DND-41 (cell line): ENCODE data around the gene OR2G6.
"Not testable (repeated sequence)": the region's sequence is repeated elsewhere in the genome, so short reads cannot be mapped to it uniquely, and the experiment has no call there.

Experiments
- CTCF ChIP-seq: IDR thresholded peaks from 2 replicates; pipeline ENCODE4 v1.5.1; 2012; ENCODE audit warnings: borderline replicate concordance, low read length, moderate library complexity, mild to moderate bottlenecking; ENCODE audit not compliant: poor library complexity, severe bottlenecking; ENCODE audit errors: extremely low read depth
- EZH2 ChIP-seq: IDR thresholded peaks from 3 replicates; pipeline ENCODE4 v1.6.1; 2012; ENCODE audit warnings: borderline replicate concordance, low read depth, mild to moderate bottlenecking, moderate library complexity, low read length, inconsistent platforms; ENCODE audit not compliant: severe bottlenecking

DNA sequence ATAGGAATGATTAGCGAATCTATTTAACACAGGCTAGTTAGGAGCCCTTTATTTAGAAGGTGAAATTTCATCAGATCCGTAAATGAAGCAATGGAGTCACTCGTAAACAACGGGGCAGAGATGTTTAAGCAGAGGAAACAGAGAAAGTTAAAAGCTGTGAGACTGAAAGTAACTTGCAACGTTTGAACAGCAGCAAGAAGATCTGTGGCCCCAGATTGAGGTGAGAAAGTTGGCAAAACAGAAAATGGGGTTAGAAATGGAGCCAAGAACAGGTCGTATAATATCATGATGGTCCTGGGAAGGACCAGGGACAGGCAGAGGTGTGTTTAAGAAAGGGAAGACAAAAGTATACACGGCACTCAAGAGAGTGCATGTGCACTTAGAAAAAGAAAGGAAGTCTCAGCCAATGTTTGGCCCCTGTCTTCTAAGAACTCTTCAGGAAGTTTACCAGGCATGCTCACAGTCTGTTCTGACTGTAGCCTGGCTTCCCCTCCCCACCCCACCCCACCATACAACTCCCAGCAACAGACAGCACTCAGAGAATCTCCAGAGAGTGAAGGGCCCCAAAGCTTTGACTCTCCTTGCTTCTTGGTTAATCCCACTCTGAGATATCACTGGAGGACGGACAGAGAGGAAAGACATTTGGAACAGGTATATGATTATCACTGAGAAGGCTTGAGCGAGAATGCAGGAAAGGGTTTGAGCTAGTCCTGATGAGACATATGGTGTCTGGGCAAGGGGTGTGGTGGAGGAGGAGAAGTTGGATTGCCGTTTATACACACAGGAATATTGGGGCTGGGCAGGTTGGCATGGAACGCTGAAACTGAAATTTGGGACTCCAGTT, 57.9 kb downstream of the OR2G6 start:
- TF ChIP-seq CTCF, EZH2: not testable (repeated sequence)
